Cardiac muscle cell (in vitro differentiated cells and primary cell): ENCODE measurements around the gene CKB. TPM values are rescaled to one million over a fixed set of nuclear protein-coding genes. Genes with fewer than 3 reads are reported as not detected.

Source experiments
- DNase-seq, 2 donors: peaks; one replicate each; pipeline versions ENCODE4 v3.0.0 to v3.0.0-alpha.2; 2010 to 2017; ENCODE audit warnings: low read depth in 1 of 2, low spot score in 1 of 2
- H3K27ac ChIP-seq: fragments of 200-600 bp; sonication (generic); 2 replicates; pipeline ENCODE4 v1.5.1; 2016
- H3K27me3 ChIP-seq: fragments of 200-600 bp; sonication (generic); 2 replicates; pipeline ENCODE4 v1.6.0; 2016; ENCODE audit warnings: control low read depth
- H3K36me3 ChIP-seq: fragments of 200-600 bp; sonication (generic); 2 replicates; pipeline ENCODE4 v1.5.1; 2016; ENCODE audit warnings: control low read depth
- H3K4me1 ChIP-seq: fragments of 200-600 bp; sonication (generic); 2 replicates; pipeline ENCODE4 v1.8.1; 2017; ENCODE audit warnings: low read depth, mild to moderate bottlenecking, mixed run types
- H3K4me3 ChIP-seq: fragments of 200-600 bp; sonication (generic); 2 replicates; pipeline ENCODE4 v1.5.1; 2016; ENCODE audit warnings: mild to moderate bottlenecking
- H3K9me3 ChIP-seq: fragments of 200-600 bp; sonication (generic); 2 replicates; pipeline ENCODE4 v1.5.1; 2017; ENCODE audit warnings: low read depth, mild to moderate bottlenecking, control low read depth
- polyA plus RNA-seq: library from polyadenylated mRNA; unstranded; fragments of >200 nt; fragmentation: Nextera tagmentation; extraction: Ambion mirVana; gene quantifications from 2 replicates; pipeline ENCODE4 v1.2.1, GENCODE V29; 2016
- total RNA-seq: library from RNA; depleted of rRNA; stranded (reverse); fragments of >200 nt; gene quantifications from 2 replicates; pipeline ENCODE4 v1.2.3, GENCODE V29; 2016
- TF ChIP-seq, protein P1 (sequence below): IDR thresholded peaks from 2 replicates; pipeline ENCODE4 v1.5.1; 2012; ENCODE audit warnings: low read depth, mild to moderate bottlenecking, low read length

CKB gene
- total and polyA plus RNA-seq, 2 experiments from 2014 or later, result 169 to 327 TPM

DNA sequence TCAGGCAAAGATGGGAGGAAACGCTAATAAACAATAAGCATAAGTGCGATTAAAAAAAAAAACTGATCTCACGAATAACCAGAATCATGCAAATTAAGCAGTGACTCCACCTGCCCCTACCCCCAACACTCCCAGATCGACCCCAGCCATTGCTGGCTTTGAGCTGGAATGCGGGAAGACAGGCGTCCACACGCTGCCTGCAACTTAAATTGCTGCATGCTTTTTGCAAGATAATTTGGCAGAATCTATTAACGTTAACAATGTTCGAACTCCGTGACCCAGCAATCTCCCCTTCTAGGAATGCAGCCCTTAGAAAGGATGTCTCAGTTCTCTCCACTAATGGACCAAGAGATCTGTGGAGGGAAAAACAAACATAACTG is 935 bp upstream of the CKB start:
- Histone ChIP-seq H3K9me3 (no peaks in the 10 kb centered on the region), H3K27me3 (peaks cover 17% of the 10 kb centered on the region), H3K27ac (no peak overlapping the region), H3K4me1 (peaks cover 14% of the 10 kb centered on the region), H3K36me3 (no peaks in the 10 kb centered on the region), H3K4me3 (no peak overlapping the region)
- TF ChIP-seq, protein P1, sequence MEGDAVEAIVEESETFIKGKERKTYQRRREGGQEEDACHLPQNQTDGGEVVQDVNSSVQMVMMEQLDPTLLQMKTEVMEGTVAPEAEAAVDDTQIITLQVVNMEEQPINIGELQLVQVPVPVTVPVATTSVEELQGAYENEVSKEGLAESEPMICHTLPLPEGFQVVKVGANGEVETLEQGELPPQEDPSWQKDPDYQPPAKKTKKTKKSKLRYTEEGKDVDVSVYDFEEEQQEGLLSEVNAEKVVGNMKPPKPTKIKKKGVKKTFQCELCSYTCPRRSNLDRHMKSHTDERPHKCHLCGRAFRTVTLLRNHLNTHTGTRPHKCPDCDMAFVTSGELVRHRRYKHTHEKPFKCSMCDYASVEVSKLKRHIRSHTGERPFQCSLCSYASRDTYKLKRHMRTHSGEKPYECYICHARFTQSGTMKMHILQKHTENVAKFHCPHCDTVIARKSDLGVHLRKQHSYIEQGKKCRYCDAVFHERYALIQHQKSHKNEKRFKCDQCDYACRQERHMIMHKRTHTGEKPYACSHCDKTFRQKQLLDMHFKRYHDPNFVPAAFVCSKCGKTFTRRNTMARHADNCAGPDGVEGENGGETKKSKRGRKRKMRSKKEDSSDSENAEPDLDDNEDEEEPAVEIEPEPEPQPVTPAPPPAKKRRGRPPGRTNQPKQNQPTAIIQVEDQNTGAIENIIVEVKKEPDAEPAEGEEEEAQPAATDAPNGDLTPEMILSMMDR, result no peak
- DNase-seq, result no peak

DNA sequence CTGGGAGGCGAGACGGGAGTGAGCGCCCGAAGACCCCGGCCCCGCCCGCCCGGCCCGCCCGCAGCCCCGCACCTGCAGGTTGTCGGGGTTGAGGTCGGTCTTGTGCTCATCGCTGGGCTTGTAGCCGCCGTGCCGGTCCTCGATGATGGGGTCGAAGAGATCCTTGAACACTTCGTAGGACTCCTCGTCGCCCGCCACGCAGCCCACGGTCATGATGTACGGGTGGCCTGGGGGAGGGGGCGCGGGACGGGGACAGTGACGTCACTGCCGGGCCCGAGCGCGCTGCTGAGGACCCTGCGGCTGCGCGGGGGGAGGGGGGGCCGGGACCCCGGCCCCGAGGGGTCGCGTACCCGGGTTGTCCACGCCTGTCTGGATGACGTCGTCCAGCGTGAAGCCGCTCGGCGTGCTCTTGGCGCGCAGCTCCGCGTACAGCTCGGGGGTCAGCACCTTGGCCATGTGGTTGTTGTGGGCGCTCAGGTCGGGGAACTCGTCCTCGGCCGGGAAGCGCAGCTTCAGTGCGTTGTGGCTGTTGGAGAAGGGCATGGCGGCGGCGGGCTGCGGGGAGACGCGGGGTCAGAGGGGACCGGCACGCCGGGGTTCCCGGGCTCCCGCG is 573 bp downstream of the CKB start:
- H3K36me3 ChIP-seq, result no peaks in the 10 kb centered on the region
- no peak overlapping the region for H3K27ac ChIP-seq
- H3K27me3 ChIP-seq, result peaks cover 17% of the 10 kb centered on the region
- peaks cover 17% of the 10 kb centered on the region for H3K4me1 ChIP-seq
- peak overlapping the region; percentile 55 for H3K4me3 ChIP-seq
- no peaks in the 10 kb centered on the region for H3K9me3 ChIP-seq
- TF ChIP-seq, protein P1, result no peak
- peak in 1 of 2 donors; percentile 61 for DNase-seq

DNA sequence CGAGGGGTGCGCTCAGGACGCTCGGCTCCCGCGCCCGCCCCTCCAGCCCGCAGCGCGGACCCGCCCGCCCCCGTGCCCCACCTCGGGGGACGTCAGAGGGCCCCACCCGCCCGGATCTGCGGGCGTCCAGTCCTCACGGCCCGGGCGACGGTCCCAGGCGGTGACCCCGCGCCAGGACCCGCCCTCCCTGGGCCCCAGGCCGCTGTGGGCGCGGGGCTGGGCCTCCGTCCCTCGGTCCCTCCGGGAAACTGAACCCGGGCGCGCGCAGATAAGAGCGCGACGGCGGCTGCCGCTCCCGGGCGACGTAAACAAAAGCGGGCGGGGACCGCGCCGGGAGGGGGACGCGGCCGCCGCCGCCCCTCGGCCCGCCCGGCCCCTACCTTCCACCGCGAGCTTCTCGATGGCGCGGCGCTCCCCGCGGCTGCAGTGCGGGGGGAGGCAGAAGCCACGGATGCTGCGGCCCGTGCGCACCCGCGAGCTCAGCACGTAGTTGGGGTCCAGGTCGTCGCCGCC is 1.1 kb downstream of the CKB start:
- Histone ChIP-seq H3K4me1 (peaks cover 22% of the 10 kb centered on the region), H3K27ac (no peak overlapping the region)

DNA sequence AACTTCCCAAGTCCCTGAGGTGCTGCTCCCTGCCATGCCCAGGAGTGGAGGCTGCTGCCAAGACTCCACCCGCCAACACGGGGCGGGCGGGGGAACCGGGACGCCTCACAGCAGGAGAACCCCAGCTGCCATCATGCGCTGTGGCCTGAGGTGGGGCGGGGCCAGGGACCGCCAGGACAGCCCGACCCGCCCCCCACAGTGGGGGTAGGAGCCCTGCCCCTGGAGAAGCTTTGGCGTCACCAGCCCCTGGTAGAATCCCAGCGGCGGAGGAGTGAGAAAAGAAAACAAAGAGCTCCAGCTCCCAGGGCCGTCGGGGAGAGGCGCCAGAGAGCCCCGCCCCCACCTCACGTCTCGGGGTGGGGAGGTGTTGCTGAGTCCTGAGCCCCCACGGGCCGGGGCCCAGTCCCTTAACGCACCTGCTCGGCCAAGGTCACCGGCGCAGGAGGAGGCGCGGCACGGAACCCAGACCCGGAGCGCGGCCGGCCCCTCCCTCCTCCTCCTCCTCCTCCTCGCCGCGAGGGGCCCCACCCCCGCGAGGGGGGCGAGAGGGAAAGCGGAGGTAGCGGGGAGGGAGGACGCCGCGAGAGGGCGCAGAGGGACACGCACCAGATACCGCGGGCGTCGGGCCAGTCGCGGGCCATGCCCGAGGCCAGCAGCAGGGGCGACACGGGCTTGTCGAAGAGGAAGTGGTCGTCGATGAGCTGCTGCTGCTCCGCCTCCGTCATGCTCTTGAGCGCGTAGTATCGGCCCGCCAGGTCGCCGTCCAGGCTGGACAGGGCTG is 1.8 kb downstream of the CKB start:
- Histone ChIP-seq H3K4me3 (peak overlapping the region; percentile 55), H3K4me1 (peaks cover 29% of the 10 kb centered on the region), H3K27me3 (peaks cover 17% of the 10 kb centered on the region), H3K36me3 (no peaks in the 10 kb centered on the region), H3K27ac (no peak overlapping the region), H3K9me3 (no peaks in the 10 kb centered on the region)
- DNase-seq, result peak; percentile 60 to 75
- TF ChIP-seq, protein P1, result peak; percentile 50

More for the DNA sequence above, 1.1 kb downstream of the CKB start:
- Histone ChIP-seq H3K36me3 (no peaks in the 10 kb centered on the region), H3K27me3 (peaks cover 17% of the 10 kb centered on the region), H3K4me3 (peak overlapping the region; percentile 55), H3K9me3 (no peaks in the 10 kb centered on the region)
- TF ChIP-seq, protein P1, result no peak
- DNase-seq, result peak in 1 of 2 donors; percentile 36

DNA sequence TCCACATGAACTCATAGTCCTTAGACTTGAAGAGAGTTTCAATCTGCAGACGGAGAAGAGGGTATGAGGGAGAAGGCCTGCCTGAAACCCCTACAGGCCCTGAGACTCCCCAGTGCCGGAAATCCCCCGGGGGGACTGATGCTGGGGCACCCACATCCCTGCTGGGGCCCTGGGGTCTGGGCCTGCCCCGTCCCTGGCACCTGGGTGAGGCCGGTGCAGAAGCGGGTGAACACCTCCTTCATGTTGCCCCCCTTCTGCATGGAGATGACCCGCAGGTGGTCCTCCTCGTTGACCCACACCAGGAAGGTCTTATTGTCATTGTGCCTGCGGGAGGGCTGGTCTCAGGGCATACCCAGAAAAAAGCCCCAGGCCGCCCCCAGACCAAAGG is 2.4 kb downstream of the CKB start:
- H3K27ac ChIP-seq, result no peak overlapping the region
- DNase-seq, result no peak
- H3K36me3 ChIP-seq, result no peaks in the 10 kb centered on the region
- TF ChIP-seq, protein P1, result no peak
- H3K4me1 ChIP-seq, result peaks cover 29% of the 10 kb centered on the region
- H3K4me3 ChIP-seq, result no peak overlapping the region
- peaks cover 17% of the 10 kb centered on the region for H3K27me3 ChIP-seq
- H3K9me3 ChIP-seq, result no peaks in the 10 kb centered on the region
